H1 (cell line): Measurements from ENCODE around the gene GRIP2. TPM values are rescaled to one million over a fixed set of nuclear protein-coding genes. Genes with fewer than 3 reads are reported as not detected.

Experiments
- CTCF ChIA-PET: fragments of 300-600 bp; sonication (Branson Sonifier 250); formaldehyde crosslinking; loops from one replicate; lab custom pipeline; 2021; ENCODE audit not compliant: partially characterized antibody; lab: Charles Lee
- POLR2A ChIA-PET: fragments of 300-600 bp; sonication (Branson Sonifier 250); formaldehyde crosslinking; loops from one replicate; lab custom pipeline; 2021; ENCODE audit warnings: inconsistent platforms; ENCODE audit not compliant: partially characterized antibody; lab: Charles Lee
- DNase-seq, 2 experiments: peaks; one replicate each; pipeline versions ENCODE4 v3.0.0 to v3.0.0-alpha.2; 2010 to 2022; ENCODE audit warnings: low spot score in 2 of 2, low read depth in 1 of 2, mixed read lengths in 1 of 2
- FAIRE-seq: peaks from 2 replicates; lab custom pipeline; 2011; peaks lifted over from hg19 to GRCh38; lab: Jason Lieb, UNC
- H2AFZ ChIP-seq: 2 replicates; pipeline ENCODE4 v1.8.1; 2012; ENCODE audit warnings: low read length, inconsistent platforms
- H2AK5ac ChIP-seq: 2 replicates; pipeline ENCODE4 v1.6.1; 2013; ENCODE audit warnings: low read depth, low read length
- H2BK120ac ChIP-seq: replicated peaks from 2 replicates; pipeline ENCODE3; 2013; ENCODE audit warnings: low read depth, low read length, inconsistent platforms
- H2BK12ac ChIP-seq: 2 replicates; pipeline ENCODE4 v1.6.1; 2013; ENCODE audit warnings: low read depth, low read length
- H2BK15ac ChIP-seq: 2 replicates; pipeline ENCODE4 v1.6.1; 2013; ENCODE audit warnings: low read length
- H2BK20ac ChIP-seq: 2 replicates; pipeline ENCODE4 v1.6.1; 2013; ENCODE audit warnings: low read length
- H2BK5ac ChIP-seq: 2 replicates; pipeline ENCODE4 v1.6.1; 2013; ENCODE audit warnings: low read depth, low read length
- H3K14ac ChIP-seq: 2 replicates; pipeline ENCODE4 v1.6.1; 2013; ENCODE audit warnings: inconsistent platforms; ENCODE audit not compliant: insufficient read length
- H3K18ac ChIP-seq: 2 replicates; pipeline ENCODE4 v1.6.1; 2013; ENCODE audit warnings: low read length; ENCODE audit errors: extremely low read depth
- H3K23ac ChIP-seq: 2 replicates; pipeline ENCODE4 v1.6.1; 2013; ENCODE audit warnings: inconsistent platforms; ENCODE audit not compliant: insufficient read length
- H3K23me2 ChIP-seq: 2 replicates; pipeline ENCODE4 v1.6.1; 2013; ENCODE audit warnings: low read depth, low read length
- H3K27ac ChIP-seq: 2 replicates; pipeline ENCODE4 v1.6.1; 2011; ENCODE audit warnings: low read depth, low read length, inconsistent platforms
- H3K27me3 ChIP-seq, 4 experiments: replicated peaks in 1 of 4; 1 replicate in 1 of 4; 2 replicates in 3 of 4; pipeline versions ENCODE4 v1.6.1 to v1.8.1; 2011 to 2013; ENCODE audit warnings: low read length in 3 of 4, mild to moderate bottlenecking in 3 of 4, inconsistent platforms in 2 of 4, mixed read lengths in 2 of 4, moderate library complexity in 1 of 4; ENCODE audit not compliant: control insufficient read depth in 3 of 4, insufficient read depth in 3 of 4; ENCODE audit errors: extremely low read depth in 1 of 4
- H3K36me3 ChIP-seq, 4 experiments: 2 replicates each; pipeline versions ENCODE4 v1.6.1 to v1.8.1; 2011 to 2013; ENCODE audit warnings: mild to moderate bottlenecking in 4 of 4, low read length in 3 of 4, moderate library complexity in 2 of 4, control low read depth in 1 of 4, inconsistent platforms in 1 of 4; ENCODE audit not compliant: insufficient read depth in 4 of 4, control insufficient read depth in 2 of 4
- H3K4ac ChIP-seq: replicated peaks from 2 replicates; pipeline ENCODE3; 2013; ENCODE audit warnings: low read length, low read depth, mixed read lengths, inconsistent platforms; ENCODE audit not compliant: insufficient read length
- H3K4me1 ChIP-seq, 4 experiments: replicated peaks in 1 of 4; 1 replicate in 1 of 4; 2 replicates in 3 of 4; pipeline versions ENCODE4 v1.6.1 to v1.8.1; 2011 to 2013; ENCODE audit warnings: low read length in 3 of 4, inconsistent platforms in 2 of 4, mixed read lengths in 1 of 4; ENCODE audit not compliant: insufficient read depth in 4 of 4, control insufficient read depth in 3 of 4
- H3K4me2 ChIP-seq, 2 experiments: 2 replicates each; pipeline versions ENCODE4 v1.6.1 to v1.8.1; 2011 to 2013; ENCODE audit warnings: low read depth in 2 of 2, low read length in 2 of 2, control low read depth in 1 of 2, inconsistent platforms in 1 of 2, mild to moderate bottlenecking in 1 of 2; ENCODE audit not compliant: insufficient read depth in 1 of 2
- H3K4me3 ChIP-seq, 4 experiments: fragments of 200-600, 300-600 bp in 1 of 4; sonication (generic), shearing (Covaris generic), sonication (Bioruptor Twin) in 1 of 4; 2 replicates each; pipeline versions ENCODE4 v1.5.1 to v1.8.1; 2011 to 2016; ENCODE audit warnings: low read length in 4 of 4, low read depth in 3 of 4, control low read depth in 2 of 4, inconsistent platforms in 2 of 4, mild to moderate bottlenecking in 2 of 4, mixed read lengths in 1 of 4, moderate library complexity in 1 of 4; ENCODE audit not compliant: insufficient read depth in 2 of 4; ENCODE audit errors: extremely low read depth in 1 of 4
- H3K56ac ChIP-seq: replicated peaks from 2 replicates; pipeline ENCODE3; 2013; ENCODE audit warnings: low read depth, mild to moderate bottlenecking, mixed read lengths, low read length, inconsistent platforms; ENCODE audit not compliant: insufficient read length
- H3K79me1 ChIP-seq: 2 replicates; pipeline ENCODE4 v1.6.1; 2013; ENCODE audit warnings: low read depth, low read length, control low read depth
- H3K79me2 ChIP-seq, 2 experiments: 2 replicates each; pipeline versions ENCODE4 v1.6.1 to v1.8.1; 2012 to 2013; ENCODE audit warnings: low read length in 2 of 2, mild to moderate bottlenecking in 2 of 2, inconsistent platforms in 1 of 2; ENCODE audit not compliant: insufficient read depth in 2 of 2, control insufficient read depth in 1 of 2
- H3K9ac ChIP-seq, 4 experiments: replicated peaks in 1 of 4; 1 replicate in 1 of 4; 2 replicates in 3 of 4; pipeline versions ENCODE4 v1.6.1 to v1.8.1; 2011 to 2013; ENCODE audit warnings: low read depth in 3 of 4, low read length in 3 of 4, control low read depth in 2 of 4, mild to moderate bottlenecking in 2 of 4, moderate library complexity in 2 of 4, inconsistent platforms in 1 of 4; ENCODE audit errors: extremely low read depth in 1 of 4
- H3K9me3 ChIP-seq, 2 experiments: 2 replicates each; pipeline versions ENCODE4 v1.6.1 to v1.8.1; 2012 to 2013; ENCODE audit warnings: mild to moderate bottlenecking in 2 of 2, moderate library complexity in 2 of 2, control low read depth in 1 of 2, inconsistent platforms in 1 of 2, low read depth in 1 of 2, low read length in 1 of 2, mixed read lengths in 1 of 2; ENCODE audit not compliant: insufficient read depth in 2 of 2
- H4K20me1 ChIP-seq, 2 experiments: replicated peaks in 1 of 2; 2 replicates each; pipeline versions ENCODE3 to v1.8.1; 2011 to 2013; ENCODE audit warnings: inconsistent platforms in 2 of 2, low read length in 2 of 2, mild to moderate bottlenecking in 1 of 2; ENCODE audit not compliant: insufficient read depth in 2 of 2, control insufficient read depth in 1 of 2
- H4K5ac ChIP-seq: 2 replicates; pipeline ENCODE4 v1.6.1; 2013; ENCODE audit warnings: low read length, low read depth, mixed read lengths, inconsistent platforms; ENCODE audit not compliant: insufficient read length
- H4K8ac ChIP-seq: 2 replicates; pipeline ENCODE4 v1.8.0; 2013; ENCODE audit warnings: mild to moderate bottlenecking, moderate library complexity, low read length, inconsistent platforms; ENCODE audit not compliant: insufficient read depth; ENCODE audit errors: extremely low read depth
- H4K91ac ChIP-seq: replicated peaks from 2 replicates; pipeline ENCODE3; 2013; ENCODE audit warnings: low read length, mixed read lengths, inconsistent platforms; ENCODE audit not compliant: insufficient read length
- ASH2L ChIP-seq: fragments of 200-600, 300-600 bp; sonication (generic); IDR thresholded peaks from one replicate; pipeline ENCODE4 v1.7.1; 2017; ENCODE audit warnings: low read length
- ATF2 ChIP-seq: IDR thresholded peaks from 2 replicates; pipeline ENCODE4 v1.6.1; 2012; ENCODE audit warnings: low read length, inconsistent platforms
- BCL11A ChIP-seq, 2 experiments: IDR thresholded peaks; one replicate each; pipeline ENCODE4 v1.6.1; 2011; ENCODE audit warnings: low read depth in 2 of 2, low read length in 2 of 2, mild to moderate bottlenecking in 2 of 2
- CBX5 ChIP-seq: fragments of 300-800, 300-1000 bp; sonication (generic); IDR thresholded peaks from 2 replicates; pipeline ENCODE4 v1.7.1; 2016; ENCODE audit warnings: antibody characterized with exemption, low read length, low read depth
- CHD2 ChIP-seq: IDR thresholded peaks from 2 replicates; pipeline ENCODE4 v1.6.1; 2012; ENCODE audit warnings: low read length, improper control_type of control experiment
- EP300 ChIP-seq, 2 experiments: IDR thresholded peaks; 1 replicate in 1 of 2; 2 replicates in 1 of 2; pipeline ENCODE4 v1.6.1; 2011 to 2012; ENCODE audit warnings: low read depth in 2 of 2, low read length in 2 of 2, mild to moderate bottlenecking in 2 of 2, borderline replicate concordance in 1 of 2, inconsistent platforms in 1 of 2, moderate library complexity in 1 of 2
- GABPA ChIP-seq: IDR thresholded peaks from 2 replicates; pipeline ENCODE4 v1.6.1; 2011; ENCODE audit warnings: mild to moderate bottlenecking, low read length, moderate library complexity, borderline replicate concordance; ENCODE audit not compliant: insufficient read depth
- NANOG ChIP-seq: IDR thresholded peaks from 2 replicates; pipeline ENCODE4 v1.6.1; 2011; ENCODE audit warnings: low read length, low read depth, mild to moderate bottlenecking, inconsistent platforms; ENCODE audit not compliant: insufficient read depth, poor library complexity, severe bottlenecking
- POLR2AphosphoS5 ChIP-seq: IDR thresholded peaks from 2 replicates; pipeline ENCODE4 v1.6.1; 2011; ENCODE audit warnings: low read depth, low read length
- RBBP5 ChIP-seq: IDR thresholded peaks from 2 replicates; pipeline ENCODE4 v1.7.1; 2012; ENCODE audit warnings: low read depth, mild to moderate bottlenecking, inconsistent platforms, low read length, moderate library complexity, borderline replicate concordance
- TAF1 ChIP-seq: IDR thresholded peaks from 2 replicates; pipeline ENCODE4 v1.6.1; 2011; ENCODE audit warnings: mild to moderate bottlenecking, low read depth, low read length
- TAF7 ChIP-seq: optimal IDR thresholded peaks from 2 replicates; pipeline ENCODE3; 2011; ENCODE audit warnings: low read depth, mild to moderate bottlenecking, inconsistent platforms, low read length, moderate library complexity, borderline replicate concordance
- WGBS, 2 experiments: shearing (Covaris generic) in 1 of 2; methylation state at CpG; one replicate each; pipeline versions ENCODE4 v1.1.6 to v1.1.7; 2013 to 2015; ENCODE audit warnings: low lambda C conversion rate in 2 of 2, mixed read lengths in 2 of 2, inconsistent platforms in 1 of 2, low coverage in 1 of 2, missing lambda C conversion rate in 1 of 2; ENCODE audit not compliant: insufficient replicate concordance in 2 of 2, insufficient coverage in 1 of 2, insufficient read length in 1 of 2; ENCODE audit errors: extremely low coverage in 1 of 2, missing lambda C conversion rate in 1 of 2; 5-methylcytosine and 5-hydroxymethylcytosine counted together
- polyA plus RNA-seq, 7 experiments: library from polyadenylated mRNA; depleted of rRNA in 3 of 7; stranded (reverse) in 5 of 7; unstranded in 2 of 7; fragments of >200 nt in 5 of 7; fragments of 200-250 nt in 2 of 7; gene quantifications; 1 replicate in 5 of 7; 2 replicates in 1 of 7; 4 replicates in 1 of 7; pipeline versions ENCODE4 v1.2.1 to v1.2.3, GENCODE V29; 2011 to 2013; ENCODE audit warnings: missing spikeins in 2 of 7, mixed read lengths in 2 of 7
- total RNA-seq: library from RNA; stranded (reverse); fragmentation: NEBNext Ultra II Directional; extraction: Animal tissue kit (Norgen Biotek cat#: 25700); gene quantifications from 2 replicates; pipeline ENCODE4 v1.2.1, GENCODE V29; 2021

The GRIP2 gene
- total and polyA plus RNA-seq, 2 of the 8 experiments (the other 6 are each of a cell fraction or from before 2014, with no cell fraction given), result 2.5 to 6.4 TPM

- Histone ChIP-seq H2AK5ac (no peak overlapping the region), H3K4ac (no peak overlapping the region), H2BK20ac (no peak overlapping the region), H3K23me2 (no peaks in the 10 kb centered on the region), H3K27ac (no peak overlapping the region), H2AFZ (no peak overlapping the region), H4K91ac (no peak overlapping the region), H2BK120ac (no peak overlapping the region), H3K27me3 (no peaks in the 10 kb centered on the region), H4K8ac (no peak overlapping the region), H3K79me2 (no peaks in the 10 kb centered on the region), H2BK5ac (no peak overlapping the region), H2BK15ac (no peak overlapping the region), H3K56ac (no peak overlapping the region), H3K4me2 (no peak overlapping the region), H4K5ac (no peak overlapping the region), H3K4me1 (no peaks in the 10 kb centered on the region; a peak in 1 of 7 replicates), H3K36me3 (peaks cover 20 to 71% (median 56%) of the 10 kb centered on the region in 4 experiments), H4K20me1 (peaks cover 0 to 3% of the 10 kb centered on the region in 2 experiments), H3K18ac (no peak overlapping the region), H3K23ac (no peak overlapping the region), H3K9me3 (no peaks in the 10 kb centered on the region), H2BK12ac (no peak overlapping the region), H3K79me1 (peaks cover 2% of the 10 kb centered on the region; the same call in 1 of the 2 replicates), H3K4me3 (no peak overlapping the region), H3K14ac (no peak overlapping the region), H3K9ac (no peak overlapping the region)
- no peak for FAIRE-seq
- DNase-seq, result no peak
- ChIA-PET CTCF (interaction anchor here (1.5 to 1.8 kb wide), 3 partner anchors 11 to 212 kb away, joined by 4 to 6 read pairs (median 4); no protein-coding TSS in a partner anchor), POLR2A (no interaction called here)
- WGBS, 2 experiments, result 91% methylated on average over 7 of the region's 7 CpGs; no CpG with 5 or more reads in 1 of the 2 experiments
- TF ChIP-seq EP300 (IDR thresholded peaks at IDR 0.05; ENCODE audit: borderline replicate concordance in 1 of 2, low read depth in 2 of 2, low read length in 2 of 2), result no peak
- no peak for TF ChIP-seq BCL11A (IDR thresholded peaks at IDR 0.05; ENCODE audit: low read depth in 2 of 2, low read length in 2 of 2)
- TF ChIP-seq TAF7, result no peak
- TF ChIP-seq CBX5, result no peak
- TF ChIP-seq TAF1, result no peak
- TF ChIP-seq ATF2, result no peak
- no peak for TF ChIP-seq CHD2
- no peak for TF ChIP-seq POLR2AphosphoS5
- TF ChIP-seq RBBP5, result no peak
- TF ChIP-seq ASH2L, result no peak
- no peak for TF ChIP-seq GABPA
- no peak for TF ChIP-seq NANOG
Measured at GRCh38 chr3:14473411-14473891, 66.7 kb downstream of the GRIP2 start.
